ENCODE measurements around the gene PRKCD.

The PRKCD gene

DNA sequence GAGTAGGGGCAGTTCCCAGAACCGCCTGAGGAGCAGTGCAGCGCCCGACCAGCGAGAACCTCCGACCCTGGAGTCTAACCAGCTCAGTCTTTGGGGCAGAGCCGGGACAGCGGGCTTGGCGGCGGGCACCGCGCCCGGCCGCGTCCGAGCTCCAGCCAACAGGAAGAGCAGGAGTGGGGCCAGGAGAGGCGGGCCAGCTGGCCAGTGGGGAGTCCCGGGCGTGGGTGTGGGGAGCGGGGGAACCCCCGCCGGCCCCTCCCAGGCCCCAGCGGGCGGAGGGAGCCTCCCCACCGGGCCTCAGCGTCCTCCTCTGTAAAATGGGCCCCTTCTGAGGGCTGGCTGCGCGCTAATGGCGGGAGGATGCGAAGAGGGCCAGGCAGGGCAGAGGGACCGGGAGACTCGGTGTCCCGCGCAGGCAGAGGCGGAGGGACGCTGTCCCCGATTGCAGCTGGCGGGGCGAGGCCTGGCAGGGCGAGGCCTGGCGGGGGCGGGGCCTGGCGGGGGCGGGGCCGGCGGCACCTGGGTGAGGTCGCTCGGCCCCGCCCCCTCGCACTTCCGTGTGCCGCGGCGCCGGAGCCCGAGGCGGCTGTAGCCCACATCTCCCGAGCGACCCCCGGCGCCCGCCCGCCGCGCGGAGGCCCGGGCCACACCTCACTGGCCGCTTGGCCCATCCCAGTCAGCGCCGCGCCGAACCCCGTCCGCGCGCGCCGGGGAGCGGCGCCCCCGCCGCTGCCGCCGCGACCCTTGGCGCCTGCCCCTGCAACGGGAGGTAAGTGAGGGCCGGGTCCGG lies at the start of gene PRKCD:
Gene PRKCD, plus strand, starts transcription at position 550 of the 790 bp plus-strand sequence. CDS start 17,214 bp downstream, outside the sequence.
- DNase-seq (ENCODE audit: low read depth in 2 of 2) = peak; percentile 54 to 79

DNA sequence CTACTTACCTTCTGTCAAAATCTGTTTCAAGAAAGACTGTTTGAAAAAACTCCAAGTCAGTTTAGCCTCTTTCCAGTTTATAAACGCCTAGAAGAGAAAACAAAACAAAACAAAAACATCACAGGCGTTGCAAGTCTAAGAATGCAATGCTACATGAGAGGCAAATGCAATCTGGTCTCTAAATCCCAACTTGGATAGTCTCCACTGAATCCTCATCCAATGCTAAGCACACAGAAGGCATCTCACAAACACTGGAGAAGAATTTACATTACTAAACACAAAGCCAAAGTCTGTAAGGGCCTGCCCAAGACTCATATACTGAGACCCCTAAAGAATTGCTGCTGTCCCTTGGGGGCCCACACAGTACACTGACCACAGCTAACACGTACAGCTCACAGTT lies 49.2 kb upstream of the PRKCD start:
- DNase-seq (ENCODE audit: low read depth in 2 of 2) = no peak

DNA sequence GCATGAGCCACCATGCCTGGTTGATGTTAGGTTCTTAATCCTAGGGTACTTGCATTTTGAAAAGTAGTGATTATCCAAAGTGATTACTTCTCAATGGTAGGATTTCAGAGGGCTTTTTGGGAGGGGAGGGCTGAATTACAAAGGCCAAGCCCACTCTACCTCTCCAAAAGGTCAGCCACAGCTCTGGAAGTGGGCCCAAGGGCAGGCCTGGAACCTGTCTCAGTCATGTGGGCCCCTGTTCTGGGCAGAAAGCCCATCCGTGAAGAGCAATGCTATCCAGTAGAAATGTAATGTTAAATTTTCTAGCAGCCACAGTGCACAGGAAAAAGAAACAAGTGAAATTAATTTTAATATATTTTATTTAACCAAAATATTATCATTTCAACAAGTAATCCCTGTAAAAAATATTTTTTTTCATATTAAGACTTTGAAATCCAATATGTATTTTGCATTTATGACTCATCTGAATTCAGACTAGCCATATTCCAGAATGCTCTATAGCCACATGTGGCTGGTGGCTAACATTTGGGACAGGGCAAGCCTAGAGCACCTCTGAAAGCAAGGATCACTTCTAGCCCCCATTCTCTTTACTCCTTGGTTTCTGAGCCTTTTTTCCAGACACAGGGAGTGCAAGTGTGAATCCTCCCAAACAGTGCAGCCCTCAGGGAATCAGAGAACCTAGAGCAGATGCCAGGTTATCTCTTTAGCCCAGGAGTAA lies 47.6 kb upstream of the PRKCD start:
- DNase-seq (ENCODE audit: low read depth in 2 of 2) = no peak

DNA sequence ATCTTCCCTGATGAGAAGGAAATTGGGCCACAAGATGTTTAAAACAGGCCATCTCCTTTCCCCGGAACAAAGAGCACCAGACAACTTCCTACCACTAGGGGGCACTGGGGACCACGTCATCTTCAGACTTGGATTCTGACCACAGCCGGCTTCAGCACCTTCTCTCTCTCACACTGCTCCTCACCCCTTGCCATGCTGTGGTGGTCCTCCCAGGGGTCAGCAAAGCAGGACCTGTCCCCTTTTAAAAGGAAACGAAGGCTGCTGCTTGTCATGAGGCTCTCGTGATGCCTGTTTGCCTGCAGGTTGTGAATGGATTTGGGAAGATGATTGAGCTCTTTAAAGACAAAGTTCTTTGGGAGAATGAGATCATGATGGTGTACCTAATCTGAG lies 47.0 kb upstream of the PRKCD start:
- peak; percentile 61 to 66 for DNase-seq (ENCODE audit: low read depth in 2 of 2)

DNA sequence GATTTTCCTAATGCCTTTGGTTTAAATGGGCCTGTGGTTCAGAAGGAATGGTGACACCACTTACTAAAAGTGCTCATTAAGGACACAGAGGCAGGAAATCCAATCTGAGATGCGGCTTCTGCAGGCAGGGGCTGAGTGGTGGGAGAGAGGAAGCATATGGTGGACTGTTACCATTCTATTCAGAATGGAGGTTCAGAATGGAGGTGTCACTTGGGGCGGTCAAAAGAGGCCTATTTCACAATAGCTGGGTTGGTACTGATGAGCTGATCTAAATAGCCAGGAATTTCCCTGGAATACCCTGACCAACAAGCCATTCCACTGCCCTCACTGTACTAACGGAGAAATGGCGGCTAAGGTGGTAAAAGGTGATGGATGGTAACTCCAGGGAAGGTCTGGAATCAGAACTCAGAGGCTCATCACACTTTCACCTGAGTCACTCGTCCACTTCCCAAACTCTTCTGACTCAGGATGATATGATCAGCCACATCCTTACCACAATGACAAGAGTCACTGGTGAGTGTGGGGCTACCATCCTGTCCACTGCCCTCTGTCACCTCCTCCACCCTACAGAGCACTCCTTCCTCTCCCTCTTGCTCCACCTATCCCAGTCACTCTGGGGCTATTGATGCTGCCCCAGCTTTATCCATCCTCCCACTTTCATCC lies 46.5 kb upstream of the PRKCD start:
- DNase-seq (ENCODE audit: low read depth in 2 of 2) = no peak

DNA sequence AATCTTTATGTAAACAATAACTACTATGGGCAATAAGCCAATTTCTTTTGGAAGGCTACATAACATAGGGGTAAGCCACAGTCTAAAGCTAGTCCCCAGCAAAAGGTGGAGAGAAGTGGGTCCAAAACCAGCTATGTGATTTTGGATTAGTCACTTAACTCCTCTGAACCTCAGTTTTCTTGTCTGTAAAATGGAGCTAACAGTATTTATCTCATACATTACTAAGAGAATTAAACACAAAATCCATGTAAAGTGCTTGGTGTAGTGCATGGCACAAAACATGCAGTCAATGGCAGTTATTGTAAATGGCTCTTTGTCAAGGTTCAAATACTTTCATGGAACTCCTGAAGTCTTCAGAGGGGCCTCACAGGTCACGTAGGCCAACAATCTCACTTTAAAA lies 44.1 kb upstream of the PRKCD start:
- no peak for DNase-seq (ENCODE audit: low read depth in 2 of 2)

DNA sequence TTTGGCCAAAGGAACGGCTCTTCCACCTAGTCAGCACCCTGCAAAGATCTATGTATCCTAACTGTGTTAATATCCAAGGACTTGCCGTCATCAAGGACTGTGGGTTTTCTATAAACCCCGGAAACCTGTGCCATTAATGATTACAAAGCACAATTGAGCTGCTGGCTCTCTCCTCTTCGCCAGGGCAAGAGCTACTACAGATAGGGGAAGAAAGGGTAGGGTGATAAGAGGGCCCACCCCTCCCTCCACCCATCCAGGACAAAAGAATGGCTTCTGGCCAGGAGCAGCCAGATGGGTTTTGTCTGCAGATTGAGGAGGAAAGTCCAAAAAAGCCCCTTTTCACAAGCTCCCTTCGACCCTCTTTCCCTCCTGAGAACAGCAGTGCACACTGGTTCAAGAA lies 40.7 kb upstream of the PRKCD start:
- no peak for DNase-seq (ENCODE audit: low read depth in 2 of 2)

DNA sequence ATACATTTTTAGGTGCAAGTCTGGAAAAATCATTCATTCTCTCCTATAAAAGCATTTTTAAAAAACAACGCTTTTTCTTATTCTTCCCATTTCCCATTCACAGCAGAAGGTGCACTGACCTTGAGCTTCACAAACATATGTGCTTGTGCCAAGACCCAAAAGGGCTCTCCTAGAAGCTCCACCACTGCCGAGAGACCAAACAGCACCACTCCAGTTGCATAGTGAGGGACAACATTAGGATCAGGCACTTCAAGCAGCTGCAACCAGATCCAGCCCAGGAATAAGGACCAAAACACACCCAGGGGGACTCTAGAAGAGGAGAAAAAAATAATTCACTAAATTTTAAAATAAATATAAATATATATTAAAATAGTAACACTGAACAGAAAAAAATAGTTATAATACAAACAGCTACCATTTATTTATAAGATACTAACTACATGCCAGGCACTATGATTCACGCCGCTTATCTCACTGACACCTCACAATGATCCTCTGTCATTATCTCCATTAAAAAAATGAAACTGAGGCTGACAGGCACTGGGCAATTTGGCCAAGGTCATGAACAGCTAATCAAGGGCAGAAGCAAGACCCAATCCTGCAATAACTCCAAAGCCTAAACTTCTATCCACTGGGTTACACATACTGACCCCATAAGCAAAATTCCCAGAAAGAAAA lies 38.6 kb upstream of the PRKCD start:
- DNase-seq (ENCODE audit: low read depth in 2 of 2) = no peak

DNA sequence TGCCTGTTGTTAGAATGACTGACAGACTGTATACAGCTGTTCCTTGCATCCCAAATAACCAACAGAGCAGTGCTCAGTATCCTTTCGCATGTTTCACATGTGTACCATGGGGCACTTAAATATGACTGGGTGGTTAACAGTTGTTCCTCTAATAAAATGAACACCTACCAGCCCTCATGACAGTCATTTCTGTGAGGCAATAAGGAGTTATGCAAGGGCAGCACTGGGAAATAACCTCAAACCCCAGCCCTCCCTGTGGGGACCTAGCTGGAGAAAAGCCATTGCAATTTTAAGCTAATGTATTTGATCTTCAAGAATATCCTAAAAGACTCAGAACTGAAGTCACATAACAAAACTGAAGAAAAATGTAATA lies 38.1 kb upstream of the PRKCD start:
- DNase-seq (ENCODE audit: low read depth in 2 of 2) = no peak

DNA sequence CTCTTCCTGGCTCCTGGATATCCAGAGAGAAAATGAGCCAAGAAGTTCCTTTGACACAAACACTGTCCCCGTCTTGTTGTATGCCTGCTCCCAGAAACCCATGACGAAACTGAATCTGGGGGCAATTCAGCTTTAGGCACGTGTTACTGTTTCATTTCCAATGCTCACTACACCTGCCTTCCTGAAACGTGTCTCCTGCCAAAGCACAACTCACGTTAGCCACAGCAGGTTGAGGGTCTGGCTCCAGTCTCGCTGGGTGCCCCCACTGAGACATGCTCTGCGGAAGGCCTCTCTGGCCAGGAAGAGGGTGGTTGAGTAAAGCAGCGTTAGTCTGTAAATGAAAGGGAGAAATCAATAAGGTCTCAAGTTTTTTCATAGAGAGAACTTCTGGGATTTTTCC lies 37.5 kb upstream of the PRKCD start:
- no peak for DNase-seq (ENCODE audit: low read depth in 2 of 2)

DNA sequence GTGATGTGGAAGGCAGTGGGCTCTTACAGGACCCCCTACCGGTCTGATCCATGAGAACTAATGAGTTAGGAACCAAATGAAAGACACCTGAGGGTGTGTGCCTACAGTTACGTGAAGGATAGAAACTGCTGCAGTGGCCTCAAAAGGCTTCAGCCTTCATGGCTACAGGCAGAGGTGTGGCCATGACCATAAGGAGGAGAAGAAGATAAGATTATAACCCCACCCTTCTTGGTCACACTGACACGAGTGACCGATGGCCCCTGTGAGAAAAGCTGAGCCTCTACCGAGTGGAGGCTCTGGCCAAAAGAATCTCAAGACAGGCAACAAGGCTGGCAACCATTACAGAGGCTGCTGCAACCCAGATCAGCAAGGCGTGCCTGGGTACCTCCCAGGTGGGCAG lies 37.1 kb upstream of the PRKCD start:
- DNase-seq (ENCODE audit: low read depth in 2 of 2) = no peak

DNA sequence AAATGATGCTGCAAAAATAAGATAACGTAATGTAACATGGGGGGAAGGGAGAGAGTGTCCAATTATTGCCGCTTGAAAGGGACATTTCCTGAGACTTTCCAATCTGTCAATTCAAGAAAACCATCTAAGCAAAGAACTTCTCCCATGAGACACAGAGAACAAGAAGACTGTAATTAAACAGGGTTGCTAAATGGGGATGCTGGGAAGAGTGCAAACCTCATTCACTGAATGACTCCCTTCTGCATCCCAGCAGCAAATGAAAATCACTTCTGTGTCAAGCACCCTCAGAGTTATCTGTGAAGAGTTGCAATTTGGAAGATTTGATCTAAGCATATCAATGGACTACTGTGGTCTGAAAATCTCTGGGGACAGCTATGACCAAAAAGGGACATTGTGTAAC lies 34.4 kb upstream of the PRKCD start:
- DNase-seq (ENCODE audit: low read depth in 2 of 2) = no peak

DNA sequence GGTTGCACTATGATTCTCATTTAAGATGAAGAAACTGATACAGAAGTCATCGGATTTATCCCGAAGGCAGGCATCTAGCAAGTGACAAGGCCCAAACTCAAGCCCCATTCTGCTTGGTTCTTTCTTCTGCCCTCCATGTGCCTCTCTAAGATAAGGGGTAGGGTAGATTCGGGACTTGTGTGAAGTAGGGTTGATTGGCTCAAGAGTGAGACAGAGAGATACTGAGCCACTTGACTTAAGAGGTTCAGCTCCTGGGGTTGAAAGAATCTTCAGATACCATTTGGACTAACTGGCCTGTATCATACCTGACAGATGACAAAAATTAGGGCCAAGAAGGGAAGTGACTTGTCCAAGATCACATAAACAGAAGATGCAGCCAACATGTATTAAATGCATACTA lies 31.7 kb upstream of the PRKCD start:
- no peak for DNase-seq (ENCODE audit: low read depth in 2 of 2)

DNA sequence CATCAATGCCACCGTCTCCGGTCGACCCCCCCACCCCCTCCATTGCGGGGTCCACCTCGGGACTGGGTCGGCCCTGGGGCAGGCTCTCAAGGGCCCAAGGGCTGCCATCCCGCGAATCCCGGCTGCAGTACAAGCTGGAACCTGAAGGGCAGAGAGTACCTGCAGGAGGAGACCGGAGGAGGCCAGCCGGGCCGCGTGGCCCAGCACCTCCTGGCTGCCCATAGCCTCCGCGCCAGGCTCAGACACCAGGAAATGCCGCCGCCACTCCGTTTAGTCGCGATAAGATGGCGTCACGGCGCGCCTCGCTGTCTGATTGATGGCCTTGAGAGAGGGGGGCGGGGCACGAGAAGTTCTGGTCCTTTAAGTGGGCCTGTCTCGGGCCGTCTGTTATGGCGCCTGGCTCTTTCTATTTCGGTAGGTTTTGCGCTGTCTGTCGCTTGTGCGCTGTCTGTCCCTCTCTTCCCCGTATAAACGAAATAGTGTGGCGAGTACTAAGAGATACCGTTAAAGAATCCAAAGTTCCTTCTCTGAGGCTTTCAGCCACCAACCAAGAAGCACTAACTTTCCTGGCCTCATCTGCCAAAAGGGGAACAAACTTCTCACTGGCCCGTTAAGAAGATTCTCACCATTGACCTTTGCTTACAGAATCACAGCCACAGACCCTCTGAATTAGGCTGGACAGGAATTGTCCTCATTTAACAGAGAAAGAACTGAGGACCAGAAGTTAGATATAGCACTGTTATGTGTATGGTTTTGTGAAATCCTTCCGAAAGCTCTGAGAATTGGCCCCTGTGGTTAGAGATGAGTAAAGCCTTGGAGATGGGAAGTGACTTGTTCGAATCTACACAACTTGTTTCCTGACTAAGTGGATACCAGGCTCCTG lies 30.6 kb upstream of the PRKCD start, which contains the start of gene RFT1:
Gene RFT1, minus strand, starts transcription at position 257 of the 883 bp plus-strand sequence. Its CDS starts 35 bp downstream, at position 222.
- DNase-seq (ENCODE audit: low read depth in 2 of 2) = peak; percentile 95 to 96

DNA sequence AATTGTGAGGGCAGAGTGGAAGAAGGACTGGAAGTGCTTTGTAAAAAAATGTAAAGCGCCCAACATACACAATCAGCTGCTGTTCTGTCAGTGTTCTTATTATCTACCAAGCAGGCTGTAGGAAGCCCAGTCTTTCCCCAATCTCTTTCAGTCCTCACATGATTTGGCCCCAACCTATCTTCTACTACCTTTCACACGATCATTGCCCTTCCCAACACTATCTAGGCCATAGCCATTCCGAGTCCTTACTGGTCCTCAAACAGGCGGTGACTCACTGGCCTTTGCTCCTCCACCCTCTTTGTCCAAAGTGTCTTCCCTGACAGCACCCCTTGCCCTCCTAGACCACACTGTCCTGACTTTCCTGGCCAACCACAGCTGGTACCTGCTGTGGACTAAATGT lies 29.9 kb upstream of the PRKCD start:
- no peak for DNase-seq (ENCODE audit: low read depth in 2 of 2)

DNA sequence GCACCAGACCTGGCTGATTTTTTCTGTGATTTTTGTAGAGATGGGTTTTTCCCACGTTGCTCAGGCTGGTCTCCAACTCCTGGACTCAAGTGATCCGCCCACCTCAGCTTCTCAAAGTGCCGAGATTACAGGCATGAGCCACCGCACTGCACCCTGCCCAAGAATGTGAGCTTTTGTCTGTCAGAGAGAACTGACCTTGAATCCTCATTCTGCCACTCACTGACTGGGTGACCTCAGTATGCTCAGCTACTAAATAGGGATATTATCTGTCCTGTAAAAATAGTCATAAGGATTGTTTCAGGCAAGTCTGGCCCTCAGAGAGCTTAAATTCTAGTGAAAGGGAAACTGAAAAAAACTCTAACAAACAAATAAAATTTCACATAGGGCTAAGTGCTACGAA lies 28.7 kb upstream of the PRKCD start:
- DNase-seq (ENCODE audit: low read depth in 2 of 2) = no peak

DNA sequence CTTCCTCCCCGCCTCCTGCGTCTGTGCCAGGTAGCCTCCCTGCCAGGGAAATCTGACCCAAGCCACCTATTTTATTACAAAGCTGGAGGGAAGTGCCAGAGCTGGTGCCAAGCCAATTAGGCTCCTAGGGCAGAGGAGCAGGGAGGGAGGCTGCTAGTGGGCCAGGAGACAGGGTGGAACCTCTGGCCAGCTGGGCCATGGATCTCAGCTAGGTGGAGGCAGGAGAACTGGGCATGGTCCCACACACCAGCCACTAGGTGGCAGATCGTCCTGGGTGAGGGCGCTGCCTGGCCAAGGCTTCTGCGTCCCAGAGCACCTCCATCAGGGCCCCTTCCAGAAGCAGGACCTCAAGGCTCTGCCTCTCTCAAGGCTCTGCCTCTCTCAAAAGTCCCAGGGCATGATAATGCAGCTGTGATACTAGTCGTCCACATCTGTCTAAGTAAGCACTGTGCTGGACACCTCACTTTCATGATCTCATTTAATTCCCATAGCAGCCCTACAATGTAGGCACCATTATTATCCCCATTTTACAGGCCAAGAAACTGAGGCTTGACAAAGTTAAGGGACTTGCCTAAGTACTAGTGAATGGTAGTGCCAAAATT lies 26.3 kb upstream of the PRKCD start:
- DNase-seq (ENCODE audit: low read depth in 2 of 2) = peak; percentile 33 to 46

DNA sequence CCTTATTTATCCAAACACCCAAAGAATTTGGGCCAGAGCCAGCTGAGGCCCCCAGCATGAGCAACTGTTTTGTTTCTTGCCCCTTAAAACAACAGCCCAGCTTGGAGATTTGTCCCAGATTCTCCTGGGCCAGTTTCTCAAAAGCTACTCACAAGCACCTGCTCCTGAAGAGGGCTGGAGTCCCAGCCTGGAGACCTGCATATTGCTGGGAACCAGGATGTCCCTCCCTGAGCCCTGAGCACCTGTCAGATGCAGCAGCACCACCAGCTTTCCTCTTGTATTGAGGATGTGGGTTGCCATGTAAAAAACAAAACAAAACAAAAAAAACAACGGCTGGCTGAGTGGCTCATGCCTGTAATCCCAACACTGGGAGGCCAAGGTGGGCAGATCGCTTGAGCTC lies 23.8 kb upstream of the PRKCD start:
- DNase-seq (ENCODE audit: low read depth in 2 of 2) = no peak

DNA sequence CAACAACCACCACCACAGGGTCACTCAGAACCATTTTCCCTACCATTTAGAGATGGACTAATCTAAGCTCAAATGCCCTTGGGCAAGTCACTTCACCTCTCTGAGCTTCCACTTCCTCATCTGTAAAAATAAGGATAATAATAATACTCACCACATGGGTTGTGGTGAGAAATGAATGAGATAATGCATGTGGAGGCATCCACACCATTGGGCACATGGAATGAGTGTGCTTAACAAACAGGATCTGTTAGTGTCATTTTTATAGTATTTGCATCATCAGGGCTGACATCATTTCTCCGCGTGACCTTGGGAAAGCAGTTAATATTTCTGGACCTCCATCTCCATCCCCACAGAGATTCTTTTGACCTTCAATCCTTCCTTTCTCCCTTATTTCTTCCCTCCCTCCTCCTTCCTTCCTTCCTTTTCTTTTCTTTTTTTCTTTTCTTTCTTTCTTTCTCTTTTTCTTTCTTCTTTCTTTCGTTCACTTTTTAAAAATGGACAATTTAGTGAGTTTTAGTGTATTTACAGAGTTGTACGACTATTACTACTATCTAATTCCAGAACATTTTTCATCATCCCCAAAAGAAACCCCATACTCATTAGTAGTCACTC lies 23.1 kb upstream of the PRKCD start:
- DNase-seq (ENCODE audit: low read depth in 2 of 2) = no peak

Data from stimulated activated CD8-positive, alpha-beta memory T cell treated with anti-CD3 and anti-CD28 coated beads, Interleukin-7, amount 100 ng/mL, for 4 hours (primary cell).